HL-60 (cell line): ENCODE measurements around the gene DDOST.

Source experiments
- CTCF ChIP-seq: IDR thresholded peaks from one replicate; pipeline ENCODE4 v1.5.1; 2011; ENCODE audit warnings: low read length, control low read depth, inconsistent platforms; ENCODE audit not compliant: insufficient read depth
- GABPA ChIP-seq: IDR thresholded peaks from 2 replicates; pipeline ENCODE4 v1.6.1; 2012; ENCODE audit warnings: low read depth
- POLR2AphosphoS5 ChIP-seq: IDR thresholded peaks from 2 replicates; pipeline ENCODE4 v1.6.1; 2012; ENCODE audit warnings: low read depth
- REST ChIP-seq: IDR thresholded peaks from 2 replicates; pipeline ENCODE4 v1.6.1; 2012; ENCODE audit warnings: low read depth; ENCODE audit not compliant: insufficient replicate concordance
- SPI1 ChIP-seq: IDR thresholded peaks from 2 replicates; pipeline ENCODE4 v1.6.1; 2012; ENCODE audit warnings: low read depth, mild to moderate bottlenecking, borderline replicate concordance

- TF ChIP-seq CTCF (no peak), POLR2AphosphoS5 (no peak), REST (no peak), GABPA (no peak), SPI1 (no peak)
These were observed 35.7 kb downstream of the DDOST start for GRCh38 chr1:20625176-20626097.
